Loucy (cell line): ENCODE results near the gene CSHL1.
A peak's percentile ranks its signal among the peaks of the same experiment; 100 is the strongest.

Source experiments
- H2AFZ ChIP-seq: fragments of 200-600 bp; sonication (generic); 2 replicates; pipeline ENCODE4 v1.6.0; 2016; ENCODE audit warnings: antibody characterized with exemption, mild to moderate bottlenecking, low read length, moderate library complexity
- H3F3A ChIP-seq: fragments of 200-600 bp; 2 replicates; pipeline ENCODE4 v1.6.0; 2016; ENCODE audit warnings: antibody characterized with exemption, low read depth, mild to moderate bottlenecking
- H3K27me3 ChIP-seq: fragments of 200-600 bp; sonication (generic); 2 replicates; pipeline ENCODE4 v1.6.1; 2014; ENCODE audit warnings: low read length, mild to moderate bottlenecking; ENCODE audit not compliant: insufficient read depth, poor library complexity, severe bottlenecking
- H3K36me3 ChIP-seq: fragments of 200-600 bp; sonication (generic); 2 replicates; pipeline ENCODE4 v1.6.1; 2016; ENCODE audit warnings: low read length; ENCODE audit not compliant: insufficient read depth
- H3K4me1 ChIP-seq: fragments of 200-600 bp; sonication (generic); 2 replicates; pipeline ENCODE4 v1.5.1; 2014; ENCODE audit warnings: low read length, mild to moderate bottlenecking; ENCODE audit not compliant: insufficient read depth, poor library complexity, severe bottlenecking
- H3K4me2 ChIP-seq: fragments of 200-600 bp; sonication (generic); 2 replicates; pipeline ENCODE4 v1.6.0; 2014; ENCODE audit warnings: antibody characterized with exemption, low read length, low read depth, mild to moderate bottlenecking; ENCODE audit not compliant: poor library complexity, severe bottlenecking
- H3K4me3 ChIP-seq: fragments of 200-600 bp; sonication (generic); 2 replicates; pipeline ENCODE4 v1.5.1; 2014; ENCODE audit warnings: low read length, mild to moderate bottlenecking, mixed read lengths; ENCODE audit not compliant: poor library complexity, severe bottlenecking
- H3K79me2 ChIP-seq: fragments of 200-600 bp; sonication (generic); 2 replicates; pipeline ENCODE4 v1.6.1; 2014; ENCODE audit warnings: low read length; ENCODE audit not compliant: insufficient read depth
- H3K9ac ChIP-seq: fragments of 200-600 bp; sonication (generic); 2 replicates; pipeline ENCODE4 v1.6.0; 2014; ENCODE audit warnings: mild to moderate bottlenecking, low read depth, low read length, moderate library complexity; ENCODE audit not compliant: poor library complexity, severe bottlenecking
- H3K9me2 ChIP-seq: fragments of 200-600 bp; sonication (generic); replicated peaks from 2 replicates; pipeline ENCODE4 v1.6.1; 2016; ENCODE audit warnings: low read depth, low read length, mixed read lengths
- H3K9me3 ChIP-seq: fragments of 200-600 bp; sonication (generic); 2 replicates; pipeline ENCODE4 v1.6.1; 2014; ENCODE audit warnings: mild to moderate bottlenecking, antibody characterized with exemption, low read length, low read depth; ENCODE audit not compliant: insufficient read depth
- H4K20me1 ChIP-seq: fragments of 200-600 bp; sonication (generic); 2 replicates; pipeline ENCODE4 v1.6.0; 2014; ENCODE audit warnings: antibody characterized with exemption, low read length, mild to moderate bottlenecking; ENCODE audit not compliant: insufficient read depth, poor library complexity, severe bottlenecking
- CTCF ChIP-seq: fragments of 200-600 bp; sonication (generic); conservative IDR thresholded peaks from 2 replicates; pipeline ENCODE4 v1.5.1; 2014; ENCODE audit warnings: mild to moderate bottlenecking, antibody characterized with exemption, low read length
- EZH2phosphoT487 ChIP-seq: fragments of 200-600 bp; IDR thresholded peaks from 2 replicates; pipeline ENCODE4 v1.6.1; 2018; ENCODE audit warnings: antibody characterized with exemption, mild to moderate bottlenecking, moderate library complexity, borderline replicate concordance

Gene CSHL1

GRCh38 chr17:63930951-63931575 is 20.0 kb upstream of the CSHL1 start:
- H3K9me2 ChIP-seq = no peaks in the 10 kb centered on the region
- H3K27me3 ChIP-seq = no peaks in the 10 kb centered on the region
- peak overlapping the region; percentile 85 for H3K4me2 ChIP-seq
- peaks cover 34% of the 10 kb centered on the region for H3K4me1 ChIP-seq
- peak overlapping the region; percentile 91 for H3K9ac ChIP-seq
- no peak for TF ChIP-seq CTCF
- TF ChIP-seq EZH2phosphoT487 = no peak
- H3K4me3 ChIP-seq = peak overlapping the region; percentile 90
- no peaks in the 10 kb centered on the region for H3K9me3 ChIP-seq
- no peak overlapping the region for H2AFZ ChIP-seq
- peaks cover 6% of the 10 kb centered on the region; the same call in 1 of the 2 replicates for H3K36me3 ChIP-seq
- peaks cover 9% of the 10 kb centered on the region for H4K20me1 ChIP-seq
- H3F3A ChIP-seq = no peaks in the 10 kb centered on the region; the same call in 1 of the 2 replicates
- peaks cover 45% of the 10 kb centered on the region for H3K79me2 ChIP-seq

GRCh38 chr17:63929860-63930766 is 19.1 kb upstream of the CSHL1 start:
- peak overlapping the region; percentile 91 for H3K9ac ChIP-seq
- no peaks in the 10 kb centered on the region for H3K9me3 ChIP-seq
- H3K9me2 ChIP-seq = no peaks in the 10 kb centered on the region
- H3K36me3 ChIP-seq = peaks cover 6% of the 10 kb centered on the region; the same call in 1 of the 2 replicates
- peaks cover 41% of the 10 kb centered on the region for H3K4me1 ChIP-seq
- no peaks in the 10 kb centered on the region for H3K27me3 ChIP-seq
- peak overlapping the region; percentile 90 for H3K4me3 ChIP-seq
- peak overlapping the region; percentile 85 for H3K4me2 ChIP-seq
- no peak for TF ChIP-seq CTCF
- TF ChIP-seq EZH2phosphoT487 = no peak
- no peak overlapping the region for H2AFZ ChIP-seq
- peaks cover 9% of the 10 kb centered on the region for H4K20me1 ChIP-seq
- H3F3A ChIP-seq = no peaks in the 10 kb centered on the region; the same call in 1 of the 2 replicates
- peaks cover 45% of the 10 kb centered on the region for H3K79me2 ChIP-seq

- Histone ChIP-seq H3K9me3 (no peaks in the 10 kb centered on the region), H3K4me2 (peak overlapping the region; percentile 85), H3K9ac (no peak overlapping the region), H3K27me3 (no peaks in the 10 kb centered on the region), H2AFZ (no peak overlapping the region), H3K4me1 (peaks cover 41% of the 10 kb centered on the region), H3K79me2 (peaks cover 45% of the 10 kb centered on the region), H3K4me3 (no peak overlapping the region), H3K36me3 (peaks cover 6% of the 10 kb centered on the region; the same call in 1 of the 2 replicates), H4K20me1 (peaks cover 9% of the 10 kb centered on the region), H3K9me2 (no peaks in the 10 kb centered on the region), H3F3A (no peaks in the 10 kb centered on the region; the same call in 1 of the 2 replicates)
- TF ChIP-seq CTCF (no peak), EZH2phosphoT487 (no peak)
These were observed 18.1 kb upstream of the CSHL1 start for GRCh38 chr17:63928966-63929695.
